HepG2 (cell line): Measurements from ENCODE around the gene DNAJC30. TPM values are rescaled to one million over a fixed set of nuclear protein-coding genes. Genes with fewer than 3 reads are reported as not detected.

Experiments used
- AKAP8 ChIP-seq: sonication (generic); formaldehyde crosslinking; IDR thresholded peaks from 2 replicates; pipeline ENCODE4 v1.5.1; 2020; ENCODE audit warnings: mild to moderate bottlenecking, missing genetic modification reagents
- ARHGAP35 ChIP-seq: sonication (generic); formaldehyde crosslinking; IDR thresholded peaks from 2 replicates; pipeline ENCODE4 v1.9.0; 2022; ENCODE audit warnings: mild to moderate bottlenecking, inconsistent platforms, moderate library complexity, missing genetic modification reagents, borderline replicate concordance
- ASH2L ChIP-seq: fragments of 300-600, 200-600 bp; sonication (generic); IDR thresholded peaks from 2 replicates; pipeline ENCODE4 v1.7.0; 2017; ENCODE audit warnings: low read depth, mild to moderate bottlenecking, moderate library complexity, mixed read lengths, low read length; ENCODE audit not compliant: insufficient read length
- ATF1 ChIP-seq: IDR thresholded peaks from 2 replicates; pipeline ENCODE4 v1.6.1; 2016; ENCODE audit warnings: mild to moderate bottlenecking, control low read depth
- BORCS8-MEF2B ChIP-seq: sonication (generic); formaldehyde crosslinking; IDR thresholded peaks from 2 replicates; pipeline ENCODE4 v1.8.0; 2022; ENCODE audit warnings: mild to moderate bottlenecking, missing genetic modification reagents
- CAMTA2 ChIP-seq: sonication (generic); formaldehyde crosslinking; IDR thresholded peaks from 2 replicates; pipeline ENCODE4 v1.4.0; 2020; ENCODE audit warnings: mild to moderate bottlenecking, missing genetic modification reagents, borderline replicate concordance
- ELF4 ChIP-seq: sonication (generic); formaldehyde crosslinking; IDR thresholded peaks from 2 replicates; pipeline ENCODE4 v1.5.0; 2020; ENCODE audit warnings: missing genetic modification reagents, mild to moderate bottlenecking, moderate library complexity, borderline replicate concordance
- JUNB ChIP-seq: sonication (generic); formaldehyde crosslinking; IDR thresholded peaks from 2 replicates; pipeline ENCODE4 v1.8.0; 2022; ENCODE audit warnings: missing genetic modification reagents, mild to moderate bottlenecking, borderline replicate concordance
- MED1 ChIP-seq: sonication (generic); formaldehyde crosslinking; IDR thresholded peaks from 2 replicates; pipeline ENCODE4 v1.4.0; 2020; ENCODE audit warnings: missing genetic modification reagents
- PCBP1 ChIP-seq: fragments of 200-400 bp; formaldehyde crosslinking; IDR thresholded peaks from 2 replicates; pipeline ENCODE4 v1.6.1; 2017; ENCODE audit warnings: mild to moderate bottlenecking, low read depth, low read length, borderline replicate concordance
- RAD51 ChIP-seq: fragments of 450-650 bp; IDR thresholded peaks from 2 replicates; pipeline ENCODE4 v1.6.1; 2016; ENCODE audit warnings: borderline replicate concordance
- SNRNP70 ChIP-seq: fragments of 200-400 bp; formaldehyde crosslinking; IDR thresholded peaks from 2 replicates; pipeline ENCODE4 v1.6.1; 2017; ENCODE audit warnings: mild to moderate bottlenecking, low read depth, low read length, moderate library complexity
- ZBTB46 ChIP-seq: sonication (generic); formaldehyde crosslinking; IDR thresholded peaks from 2 replicates; pipeline ENCODE4 v1.4.0; 2020; ENCODE audit warnings: mild to moderate bottlenecking, missing genetic modification reagents, borderline replicate concordance
- ZNF766 ChIP-seq: sonication (generic); formaldehyde crosslinking; IDR thresholded peaks from 2 replicates; pipeline ENCODE4 v1.5.0; 2020; ENCODE audit warnings: missing genetic modification reagents, borderline replicate concordance
- ZNF780A ChIP-seq: sonication (generic); formaldehyde crosslinking; IDR thresholded peaks from 2 replicates; pipeline ENCODE4 v1.8.0; 2022; ENCODE audit warnings: mild to moderate bottlenecking, missing genetic modification reagents, moderate library complexity
- polyA plus RNA-seq, 8 experiments: library from polyadenylated mRNA; depleted of rRNA in 3 of 8; stranded (reverse) in 7 of 8; unstranded in 1 of 8; fragments of >200 nt; fragmentation: Illumina TruSeq in 4 of 8; extraction: Trizol in 4 of 8; gene quantifications; 2 replicates each; pipeline versions ENCODE4 v1.2.1 to v1.2.3, GENCODE V29; 2011 to 2016; ENCODE audit warnings: low read depth in 4 of 8, missing spikeins in 1 of 8, mixed read lengths in 1 of 8; ENCODE audit not compliant: insufficient read depth in 1 of 8
- total RNA-seq, 5 experiments: library from RNA; depleted of rRNA; stranded (reverse); fragments of >200 nt; fragmentation: Illumina TruSeq; extraction: Trizol; gene quantifications; 2 replicates each; pipeline ENCODE4 v1.2.3, GENCODE V29; 2016; ENCODE audit warnings: low read depth in 1 of 5
- TF ChIP-seq, protein P1 (sequence below): sonication (generic); formaldehyde crosslinking; conservative IDR thresholded peaks from 2 replicates; pipeline ENCODE4 v1.8.0; 2022; ENCODE audit warnings: mild to moderate bottlenecking, moderate library complexity, missing genetic modification reagents
- TF ChIP-seq, protein P2 (sequence below): sonication (generic); formaldehyde crosslinking; IDR thresholded peaks from 2 replicates; pipeline ENCODE4 v1.5.1; 2020; ENCODE audit warnings: mild to moderate bottlenecking, moderate library complexity, missing genetic modification reagents
- TF ChIP-seq, protein P3 (sequence below): IDR thresholded peaks from 2 replicates; pipeline ENCODE4 v1.6.1; 2012; ENCODE audit warnings: low read depth, low read length, improper control_type of control experiment
- TF ChIP-seq, protein P4 (sequence below): sonication (generic); formaldehyde crosslinking; IDR thresholded peaks from 2 replicates; pipeline ENCODE4 v1.4.0; 2020; ENCODE audit warnings: mild to moderate bottlenecking, missing genetic modification reagents

Gene DNAJC30
- total and polyA plus RNA-seq, 2 of the 13 experiments (the other 11 are each of a cell fraction or from before 2014, with no cell fraction given): 3.3 to 3.8 TPM

- TF ChIP-seq, protein P1, sequence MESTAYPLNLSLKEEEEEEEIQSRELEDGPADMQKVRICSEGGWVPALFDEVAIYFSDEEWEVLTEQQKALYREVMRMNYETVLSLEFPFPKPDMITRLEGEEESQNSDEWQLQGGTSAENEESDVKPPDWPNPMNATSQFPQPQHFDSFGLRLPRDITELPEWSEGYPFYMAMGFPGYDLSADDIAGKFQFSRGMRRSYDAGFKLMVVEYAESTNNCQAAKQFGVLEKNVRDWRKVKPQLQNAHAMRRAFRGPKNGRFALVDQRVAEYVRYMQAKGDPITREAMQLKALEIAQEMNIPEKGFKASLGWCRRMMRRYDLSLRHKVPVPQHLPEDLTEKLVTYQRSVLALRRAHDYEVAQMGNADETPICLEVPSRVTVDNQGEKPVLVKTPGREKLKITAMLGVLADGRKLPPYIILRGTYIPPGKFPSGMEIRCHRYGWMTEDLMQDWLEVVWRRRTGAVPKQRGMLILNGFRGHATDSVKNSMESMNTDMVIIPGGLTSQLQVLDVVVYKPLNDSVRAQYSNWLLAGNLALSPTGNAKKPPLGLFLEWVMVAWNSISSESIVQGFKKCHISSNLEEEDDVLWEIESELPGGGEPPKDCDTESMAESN (CRISPR knock-in tag): peak; percentile 62; the same call in 1 of the 2 replicates
- TF ChIP-seq ELF4 (CRISPR knock-in tag): no peak; the same call in 1 of the 2 replicates
- peak; percentile 65; the same call in 1 of the 2 replicates for TF ChIP-seq BORCS8-MEF2B (CRISPR knock-in tag)
- peak; percentile 61; the same call in 1 of the 2 replicates for TF ChIP-seq ZNF780A
- no peak for TF ChIP-seq RAD51
- TF ChIP-seq ASH2L: peak; percentile 94
- peak; percentile 44; the same call in 1 of the 2 replicates for TF ChIP-seq AKAP8
- TF ChIP-seq SNRNP70: no peak
- TF ChIP-seq ARHGAP35 (CRISPR knock-in tag): no peak
- TF ChIP-seq, protein P2, sequence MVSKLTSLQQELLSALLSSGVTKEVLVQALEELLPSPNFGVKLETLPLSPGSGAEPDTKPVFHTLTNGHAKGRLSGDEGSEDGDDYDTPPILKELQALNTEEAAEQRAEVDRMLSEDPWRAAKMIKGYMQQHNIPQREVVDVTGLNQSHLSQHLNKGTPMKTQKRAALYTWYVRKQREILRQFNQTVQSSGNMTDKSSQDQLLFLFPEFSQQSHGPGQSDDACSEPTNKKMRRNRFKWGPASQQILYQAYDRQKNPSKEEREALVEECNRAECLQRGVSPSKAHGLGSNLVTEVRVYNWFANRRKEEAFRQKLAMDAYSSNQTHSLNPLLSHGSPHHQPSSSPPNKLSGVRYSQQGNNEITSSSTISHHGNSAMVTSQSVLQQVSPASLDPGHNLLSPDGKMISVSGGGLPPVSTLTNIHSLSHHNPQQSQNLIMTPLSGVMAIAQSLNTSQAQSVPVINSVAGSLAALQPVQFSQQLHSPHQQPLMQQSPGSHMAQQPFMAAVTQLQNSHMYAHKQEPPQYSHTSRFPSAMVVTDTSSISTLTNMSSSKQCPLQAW (CRISPR knock-in tag): no peak
- TF ChIP-seq, protein P3, sequence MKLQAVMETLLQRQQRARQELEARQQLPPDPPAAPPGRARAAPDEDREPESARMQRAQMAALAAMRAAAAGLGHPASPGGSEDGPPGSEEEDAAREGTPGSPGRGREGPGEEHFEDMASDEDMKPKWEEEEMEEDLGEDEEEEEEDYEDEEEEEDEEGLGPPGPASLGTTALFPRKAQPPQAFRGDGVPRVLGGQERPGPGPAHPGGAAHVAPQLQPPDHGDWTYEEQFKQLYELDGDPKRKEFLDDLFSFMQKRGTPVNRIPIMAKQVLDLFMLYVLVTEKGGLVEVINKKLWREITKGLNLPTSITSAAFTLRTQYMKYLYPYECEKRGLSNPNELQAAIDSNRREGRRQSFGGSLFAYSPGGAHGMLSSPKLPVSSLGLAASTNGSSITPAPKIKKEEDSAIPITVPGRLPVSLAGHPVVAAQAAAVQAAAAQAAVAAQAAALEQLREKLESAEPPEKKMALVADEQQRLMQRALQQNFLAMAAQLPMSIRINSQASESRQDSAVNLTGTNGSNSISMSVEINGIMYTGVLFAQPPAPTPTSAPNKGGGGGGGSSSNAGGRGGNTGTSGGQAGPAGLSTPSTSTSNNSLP: no peak
- peak; percentile 97 for TF ChIP-seq ATF1 (CRISPR knock-in tag)
- TF ChIP-seq, protein P4, sequence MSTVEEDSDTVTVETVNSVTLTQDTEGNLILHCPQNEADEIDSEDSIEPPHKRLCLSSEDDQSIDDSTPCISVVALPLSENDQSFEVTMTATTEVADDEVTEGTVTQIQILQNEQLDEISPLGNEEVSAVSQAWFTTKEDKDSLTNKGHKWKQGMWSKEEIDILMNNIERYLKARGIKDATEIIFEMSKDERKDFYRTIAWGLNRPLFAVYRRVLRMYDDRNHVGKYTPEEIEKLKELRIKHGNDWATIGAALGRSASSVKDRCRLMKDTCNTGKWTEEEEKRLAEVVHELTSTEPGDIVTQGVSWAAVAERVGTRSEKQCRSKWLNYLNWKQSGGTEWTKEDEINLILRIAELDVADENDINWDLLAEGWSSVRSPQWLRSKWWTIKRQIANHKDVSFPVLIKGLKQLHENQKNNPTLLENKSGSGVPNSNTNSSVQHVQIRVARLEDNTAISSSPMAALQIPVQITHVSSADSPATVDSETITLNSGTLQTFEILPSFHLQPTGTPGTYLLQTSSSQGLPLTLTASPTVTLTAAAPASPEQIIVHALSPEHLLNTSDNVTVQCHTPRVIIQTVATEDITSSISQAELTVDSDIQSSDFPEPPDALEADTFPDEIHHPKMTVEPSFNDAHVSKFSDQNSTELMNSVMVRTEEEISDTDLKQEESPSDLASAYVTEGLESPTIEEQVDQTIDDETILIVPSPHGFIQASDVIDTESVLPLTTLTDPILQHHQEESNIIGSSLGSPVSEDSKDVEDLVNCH (CRISPR knock-in tag): no peak
- no peak for TF ChIP-seq JUNB
- TF ChIP-seq ZNF766 (CRISPR knock-in tag): no peak
- peak; percentile 46; the same call in 1 of the 2 replicates for TF ChIP-seq MED1 (CRISPR knock-in tag)
- 0 out of 2 replicates have a peak, but pooled peaks have one; percentile 21 for TF ChIP-seq CAMTA2 (CRISPR knock-in tag)
- TF ChIP-seq PCBP1: 0 out of 2 replicates have a peak, but pooled peaks have one; percentile 19
- TF ChIP-seq ZBTB46: no peak
Measured at GRCh38 chr7:73683056-73683787, at the start of gene DNAJC30, which contains the start of gene BUD23 (continued).
